Measurements from ENCODE around the gene ETV1.

Gene ETV1

GRCh38 chr7:13910805-13911551, 78.5 kb downstream of the ETV1 start:
- Histone ChIP-seq H3K79me2 (ENCODE audit: insufficient read depth, low read length) (no peaks in the 10 kb centered on the region), H3K4me3 (ENCODE audit: low read length, poor library complexity, severe bottlenecking) (peak overlapping the region; percentile 36), H3F3A (ENCODE audit: low read depth) (no peaks in the 10 kb centered on the region), H3K9me3 (ENCODE audit: insufficient read depth, low read depth, low read length) (no peaks in the 10 kb centered on the region), H4K20me1 (ENCODE audit: insufficient read depth, low read length, poor library complexity, severe bottlenecking) (no peaks in the 10 kb centered on the region), H2AFZ (ENCODE audit: low read length) (no peak overlapping the region), H3K9me2 (replicated peaks; ENCODE audit: low read depth, low read length) (no peaks in the 10 kb centered on the region), H3K4me1 (ENCODE audit: insufficient read depth, low read length, poor library complexity, severe bottlenecking) (peaks cover 49% of the 10 kb centered on the region), H3K4me2 (ENCODE audit: low read depth, low read length, poor library complexity, severe bottlenecking) (peak overlapping the region; percentile 64), H3K9ac (ENCODE audit: low read depth, low read length, poor library complexity, severe bottlenecking) (no peak overlapping the region), H3K36me3 (ENCODE audit: insufficient read depth, low read length) (no peaks in the 10 kb centered on the region), H3K27me3 (ENCODE audit: insufficient read depth, low read length, poor library complexity, severe bottlenecking) (no peaks in the 10 kb centered on the region)
- TF ChIP-seq EZH2phosphoT487 (IDR thresholded peaks at IDR 0.05; ENCODE audit: borderline replicate concordance) = no peak
- TF ChIP-seq CTCF (conservative IDR thresholded peaks at IDR 0.05; ENCODE audit: low read length) = no peak

GRCh38 chr7:13908667-13909397, 80.6 kb downstream of the ETV1 start:
- peaks cover 49% of the 10 kb centered on the region for H3K4me1 ChIP-seq (ENCODE audit: insufficient read depth, low read length, poor library complexity, severe bottlenecking)
- no peak overlapping the region for H3K9ac ChIP-seq (ENCODE audit: low read depth, low read length, poor library complexity, severe bottlenecking)
- H3K36me3 ChIP-seq (ENCODE audit: insufficient read depth, low read length) = no peaks in the 10 kb centered on the region
- H3K4me3 ChIP-seq (ENCODE audit: low read length, poor library complexity, severe bottlenecking) = peak overlapping the region; percentile 38
- H3K9me3 ChIP-seq (ENCODE audit: insufficient read depth, low read depth, low read length) = no peaks in the 10 kb centered on the region
- H3K9me2 ChIP-seq (replicated peaks; ENCODE audit: low read depth, low read length) = no peaks in the 10 kb centered on the region
- H4K20me1 ChIP-seq (ENCODE audit: insufficient read depth, low read length, poor library complexity, severe bottlenecking) = no peaks in the 10 kb centered on the region
- H3K79me2 ChIP-seq (ENCODE audit: insufficient read depth, low read length) = no peaks in the 10 kb centered on the region
- H2AFZ ChIP-seq (ENCODE audit: low read length) = no peak overlapping the region
- no peaks in the 10 kb centered on the region for H3F3A ChIP-seq (ENCODE audit: low read depth)
- H3K27me3 ChIP-seq (ENCODE audit: insufficient read depth, low read length, poor library complexity, severe bottlenecking) = no peaks in the 10 kb centered on the region
- TF ChIP-seq CTCF (conservative IDR thresholded peaks at IDR 0.05; ENCODE audit: low read length) (no peak), EZH2phosphoT487 (IDR thresholded peaks at IDR 0.05; ENCODE audit: borderline replicate concordance) (no peak)
- peak overlapping the region; percentile 62 for H3K4me2 ChIP-seq (ENCODE audit: low read depth, low read length, poor library complexity, severe bottlenecking)

GRCh38 chr7:13907831-13908230, 81.6 kb downstream of the ETV1 start:
- H3K9me2 ChIP-seq (replicated peaks; ENCODE audit: low read depth, low read length) = no peaks in the 10 kb centered on the region
- peak overlapping the region; percentile 62 for H3K4me2 ChIP-seq (ENCODE audit: low read depth, low read length, poor library complexity, severe bottlenecking)
- H3K9me3 ChIP-seq (ENCODE audit: insufficient read depth, low read depth, low read length) = no peaks in the 10 kb centered on the region
- H3F3A ChIP-seq (ENCODE audit: low read depth) = no peaks in the 10 kb centered on the region
- no peaks in the 10 kb centered on the region for H3K79me2 ChIP-seq (ENCODE audit: insufficient read depth, low read length)
- no peaks in the 10 kb centered on the region for H3K36me3 ChIP-seq (ENCODE audit: insufficient read depth, low read length)
- no peak overlapping the region for H2AFZ ChIP-seq (ENCODE audit: low read length)
- H3K9ac ChIP-seq (ENCODE audit: low read depth, low read length, poor library complexity, severe bottlenecking) = no peak overlapping the region
- peaks cover 48% of the 10 kb centered on the region for H3K4me1 ChIP-seq (ENCODE audit: insufficient read depth, low read length, poor library complexity, severe bottlenecking)
- peak overlapping the region; percentile 38 for H3K4me3 ChIP-seq (ENCODE audit: low read length, poor library complexity, severe bottlenecking)
- TF ChIP-seq EZH2phosphoT487 (IDR thresholded peaks at IDR 0.05; ENCODE audit: borderline replicate concordance) = no peak
- no peak for TF ChIP-seq CTCF (conservative IDR thresholded peaks at IDR 0.05; ENCODE audit: low read length)
- H3K27me3 ChIP-seq (ENCODE audit: insufficient read depth, low read length, poor library complexity, severe bottlenecking) = no peaks in the 10 kb centered on the region
- no peaks in the 10 kb centered on the region for H4K20me1 ChIP-seq (ENCODE audit: insufficient read depth, low read length, poor library complexity, severe bottlenecking)
